Activated naive CD8-positive, alpha-beta T cell treated with anti-CD3 and anti-CD28 coated beads, Interleukin-2, amount 50 U/mL, for 24 hours (primary cell): ENCODE results near the gene CAMTA1.
A peak's percentile ranks its signal among the peaks of the same experiment; 100 is the strongest.

Source experiments
- ATAC-seq: fragments of 150-1000 bp; cut with Tn5 transposase; one replicate; pipeline ENCODE4 v1.10.0; 2021
- DNase-seq: peaks from one replicate; pipeline ENCODE4 v3.0.0; 2021
- H3K27ac Mint-ChIP-seq: one replicate; pipeline ENCODE4 v1.8.0; 2021; ENCODE audit warnings: mild to moderate bottlenecking, mixed read lengths
- H3K27me3 Mint-ChIP-seq: one replicate; pipeline ENCODE4 v1.8.0; 2021; ENCODE audit warnings: mixed read lengths
- H3K36me3 Mint-ChIP-seq: one replicate; pipeline ENCODE4 v1.8.0; 2021; ENCODE audit warnings: low read depth, mixed read lengths
- H3K4me1 Mint-ChIP-seq: one replicate; pipeline ENCODE4 v1.8.0; 2021; ENCODE audit warnings: mixed read lengths
- H3K4me3 Mint-ChIP-seq: one replicate; pipeline ENCODE4 v1.8.0; 2021; ENCODE audit warnings: mild to moderate bottlenecking, moderate library complexity, mixed read lengths
- H3K9me3 Mint-ChIP-seq: one replicate; pipeline ENCODE4 v1.8.0; 2021; ENCODE audit warnings: mixed read lengths

CAMTA1 gene

GRCh38 chr1:6985549-6986276 lies 200.5 kb downstream of the CAMTA1 start:
- no peak overlapping the region for H3K4me3 Mint-ChIP-seq
- peaks cover 8% of the 10 kb centered on the region for H3K9me3 Mint-ChIP-seq
- no peaks in the 10 kb centered on the region for H3K4me1 Mint-ChIP-seq
- H3K27ac Mint-ChIP-seq = no peak overlapping the region
- no peak for DNase-seq
- ATAC-seq = no peak
- H3K27me3 Mint-ChIP-seq = peaks cover 3% of the 10 kb centered on the region
- H3K36me3 Mint-ChIP-seq = no peaks in the 10 kb centered on the region

- H3K36me3 Mint-ChIP-seq = no peaks in the 10 kb centered on the region
- ATAC-seq = no peak
- H3K4me1 Mint-ChIP-seq = no peaks in the 10 kb centered on the region
- peaks cover 6% of the 10 kb centered on the region for H3K27me3 Mint-ChIP-seq
- no peak overlapping the region for H3K27ac Mint-ChIP-seq
- DNase-seq = no peak
- peaks cover 5% of the 10 kb centered on the region for H3K9me3 Mint-ChIP-seq
- no peak overlapping the region for H3K4me3 Mint-ChIP-seq
Measured at GRCh38 chr1:6986281-6986680, 201.0 kb downstream of the CAMTA1 start.

GRCh38 chr1:6987940-6988339 lies 202.7 kb downstream of the CAMTA1 start:
- Mint-ChIP-seq H3K9me3 (peaks cover 7% of the 10 kb centered on the region), H3K4me3 (no peak overlapping the region), H3K36me3 (no peaks in the 10 kb centered on the region), H3K27ac (no peak overlapping the region), H3K4me1 (no peaks in the 10 kb centered on the region), H3K27me3 (peaks cover 14% of the 10 kb centered on the region)
- ATAC-seq = no peak
- no peak for DNase-seq

- ATAC-seq (no peak), DNase-seq (no peak)
- peaks cover 16% of the 10 kb centered on the region for H3K27me3 Mint-ChIP-seq
- no peaks in the 10 kb centered on the region for H3K36me3 Mint-ChIP-seq
- H3K27ac Mint-ChIP-seq = no peak overlapping the region
- H3K9me3 Mint-ChIP-seq = peaks cover 14% of the 10 kb centered on the region
- no peak overlapping the region for H3K4me3 Mint-ChIP-seq
- H3K4me1 Mint-ChIP-seq = no peaks in the 10 kb centered on the region
Measured at GRCh38 chr1:6988796-6989195, 203.5 kb downstream of the CAMTA1 start.

GRCh38 chr1:6989212-6990159 lies 204.2 kb downstream of the CAMTA1 start:
- Mint-ChIP-seq H3K36me3 (no peaks in the 10 kb centered on the region), H3K27me3 (peaks cover 21% of the 10 kb centered on the region), H3K27ac (no peak overlapping the region), H3K9me3 (peaks cover 19% of the 10 kb centered on the region), H3K4me1 (no peaks in the 10 kb centered on the region), H3K4me3 (no peak overlapping the region)
- DNase-seq (no peak), ATAC-seq (no peak)

- H3K4me1 Mint-ChIP-seq = peaks cover 3% of the 10 kb centered on the region
- no peak overlapping the region for H3K27ac Mint-ChIP-seq
- no peaks in the 10 kb centered on the region for H3K36me3 Mint-ChIP-seq
- no peak overlapping the region for H3K4me3 Mint-ChIP-seq
- peaks cover 20% of the 10 kb centered on the region for H3K9me3 Mint-ChIP-seq
- DNase-seq (no peak), ATAC-seq (no peak)
- peaks cover 26% of the 10 kb centered on the region for H3K27me3 Mint-ChIP-seq
Measured at GRCh38 chr1:6991266-6991665, 206.0 kb downstream of the CAMTA1 start.

- H3K27me3 Mint-ChIP-seq = peaks cover 31% of the 10 kb centered on the region
- no peak overlapping the region for H3K4me3 Mint-ChIP-seq
- ATAC-seq = no peak
- no peak overlapping the region for H3K27ac Mint-ChIP-seq
- no peaks in the 10 kb centered on the region for H3K36me3 Mint-ChIP-seq
- peaks cover 15% of the 10 kb centered on the region for H3K9me3 Mint-ChIP-seq
- no peak for DNase-seq
- peaks cover 15% of the 10 kb centered on the region for H3K4me1 Mint-ChIP-seq
Measured at GRCh38 chr1:6995789-6996188, 210.5 kb downstream of the CAMTA1 start.

- H3K9me3 Mint-ChIP-seq = peaks cover 15% of the 10 kb centered on the region
- no peak for DNase-seq
- ATAC-seq = peak; percentile 91
Measured at GRCh38 chr1:6996371-6996770, 211.1 kb downstream of the CAMTA1 start.

GRCh38 chr1:6996866-6997265 lies 211.6 kb downstream of the CAMTA1 start:
- Mint-ChIP-seq H3K9me3 (peaks cover 15% of the 10 kb centered on the region), H3K4me3 (no peak overlapping the region), H3K4me1 (peaks cover 20% of the 10 kb centered on the region), H3K27ac (no peak overlapping the region), H3K27me3 (peaks cover 27% of the 10 kb centered on the region), H3K36me3 (no peaks in the 10 kb centered on the region)
- DNase-seq (no peak), ATAC-seq (no peak)

More at GRCh38 chr1:6996371-6996770, 211.1 kb downstream of the CAMTA1 start:
- Mint-ChIP-seq H3K27ac (no peak overlapping the region), H3K27me3 (peaks cover 27% of the 10 kb centered on the region), H3K4me1 (peaks cover 20% of the 10 kb centered on the region), H3K4me3 (no peak overlapping the region), H3K36me3 (no peaks in the 10 kb centered on the region)

- no peak for ATAC-seq
Measured at GRCh38 chr1:6998267-6998666, 213.0 kb downstream of the CAMTA1 start.

GRCh38 chr1:6999826-7000225 lies 214.6 kb downstream of the CAMTA1 start:
- no peak overlapping the region for H3K27ac Mint-ChIP-seq
- H3K9me3 Mint-ChIP-seq = no peaks in the 10 kb centered on the region
- no peak overlapping the region for H3K4me3 Mint-ChIP-seq
- ATAC-seq (no peak), DNase-seq (no peak)
- H3K36me3 Mint-ChIP-seq = no peaks in the 10 kb centered on the region
- H3K4me1 Mint-ChIP-seq = peaks cover 20% of the 10 kb centered on the region
- H3K27me3 Mint-ChIP-seq = peaks cover 13% of the 10 kb centered on the region

More at GRCh38 chr1:6998267-6998666, 213.0 kb downstream of the CAMTA1 start:
- no peak overlapping the region for H3K27ac Mint-ChIP-seq
- no peaks in the 10 kb centered on the region for H3K36me3 Mint-ChIP-seq
- H3K4me1 Mint-ChIP-seq = peaks cover 20% of the 10 kb centered on the region
- no peak overlapping the region for H3K4me3 Mint-ChIP-seq
- peaks cover 18% of the 10 kb centered on the region for H3K27me3 Mint-ChIP-seq
- peaks cover 10% of the 10 kb centered on the region for H3K9me3 Mint-ChIP-seq
- DNase-seq = no peak

GRCh38 chr1:7000720-7001119 lies 215.5 kb downstream of the CAMTA1 start:
- ATAC-seq (peak; percentile 41), DNase-seq (no peak)
- Mint-ChIP-seq H3K4me3 (no peak overlapping the region), H3K4me1 (peaks cover 20% of the 10 kb centered on the region), H3K27ac (no peak overlapping the region), H3K9me3 (no peaks in the 10 kb centered on the region), H3K27me3 (peaks cover 12% of the 10 kb centered on the region), H3K36me3 (no peaks in the 10 kb centered on the region)

GRCh38 chr1:7002728-7003127 lies 217.5 kb downstream of the CAMTA1 start:
- ATAC-seq (no peak), DNase-seq (no peak)
- Mint-ChIP-seq H3K9me3 (no peaks in the 10 kb centered on the region), H3K36me3 (no peaks in the 10 kb centered on the region), H3K4me3 (no peak overlapping the region), H3K4me1 (peaks cover 11% of the 10 kb centered on the region), H3K27me3 (peaks cover 16% of the 10 kb centered on the region), H3K27ac (no peak overlapping the region)

GRCh38 chr1:7003676-7004075 lies 218.4 kb downstream of the CAMTA1 start:
- no peak overlapping the region for H3K27ac Mint-ChIP-seq
- no peak for ATAC-seq

GRCh38 chr1:7004181-7004580 lies 218.9 kb downstream of the CAMTA1 start:
- Mint-ChIP-seq H3K4me1 (peaks cover 11% of the 10 kb centered on the region), H3K9me3 (no peaks in the 10 kb centered on the region), H3K4me3 (no peak overlapping the region), H3K27me3 (peaks cover 7% of the 10 kb centered on the region), H3K27ac (no peak overlapping the region), H3K36me3 (no peaks in the 10 kb centered on the region)
- DNase-seq (no peak), ATAC-seq (no peak)

More at GRCh38 chr1:7003676-7004075, 218.4 kb downstream of the CAMTA1 start:
- DNase-seq = no peak
- peaks cover 11% of the 10 kb centered on the region for H3K4me1 Mint-ChIP-seq
- H3K4me3 Mint-ChIP-seq = no peak overlapping the region
- H3K9me3 Mint-ChIP-seq = no peaks in the 10 kb centered on the region
- no peaks in the 10 kb centered on the region for H3K36me3 Mint-ChIP-seq
- peaks cover 8% of the 10 kb centered on the region for H3K27me3 Mint-ChIP-seq
